HepG2 (cell line): ENCODE data around the gene FNDC8. TPM values are rescaled to one million over a fixed set of nuclear protein-coding genes. Genes with fewer than 3 reads are reported as not detected.

ENCODE experiments used
- ATAC-seq: fragments of 200-7000 bp; cut with Tn5 transposase; 3 replicates; pipeline ENCODE4 v1.9.1; 2020; ENCODE audit warnings: mild to moderate bottlenecking, moderate library complexity
- BruUV-seq: library from RNA; stranded (reverse); fragments of 400-500 nt; replicated peaks from 2 replicates; lab custom pipeline; 2021; lab: Mats Ljungman, UMichigan
- CTCF ChIA-PET: fragments of 300-600 bp; formaldehyde crosslinking; extraction: SDS; loops from one replicate; lab custom pipeline; 2021; ENCODE audit warnings: low total read pairs, inconsistent platforms, low intra/inter-chr PET ratio; lab: Yijun Ruan, JAX
- POLR2A ChIA-PET: fragments of 350-600 bp; sonication (Branson Sonifier 250); formaldehyde crosslinking; loops from one replicate; lab custom pipeline; 2020; ENCODE audit warnings: antibody characterized with exemption, inconsistent platforms; lab: Yijun Ruan, JAX
- DNase-seq: peaks from one replicate; pipeline ENCODE4 v3.0.0-alpha.2; 2015; ENCODE audit warnings: low spot score
- FAIRE-seq: peaks from 3 replicates; lab custom pipeline; 2011; peaks lifted over from hg19 to GRCh38; lab: Jason Lieb, UNC
- H2AFZ ChIP-seq: one replicate; pipeline ENCODE4 v1.6.1; 2011; ENCODE audit warnings: low read length, inconsistent platforms
- H3K27ac ChIP-seq: fragments of 300-600 bp; 3 replicates; pipeline ENCODE4 v1.8.0; 2011; ENCODE audit warnings: mixed run types, mild to moderate bottlenecking, mixed read lengths, low read length, inconsistent platforms; ENCODE audit not compliant: insufficient read depth; ENCODE audit errors: extremely low read length
- H3K27me3 ChIP-seq, 2 experiments: fragments of 200-600 bp in 1 of 2; 2 replicates in 1 of 2; 3 replicates in 1 of 2; pipeline versions ENCODE4 v1.6.0 to v1.8.0; 2011; ENCODE audit warnings: low read length in 2 of 2, mild to moderate bottlenecking in 2 of 2, moderate library complexity in 2 of 2, inconsistent platforms in 1 of 2; ENCODE audit not compliant: insufficient read depth in 2 of 2, control insufficient read depth in 1 of 2
- H3K36me3 ChIP-seq, 2 experiments: fragments of 200-600 bp in 1 of 2; replicated peaks in 1 of 2; 2 replicates in 1 of 2; 3 replicates in 1 of 2; pipeline versions ENCODE4 v1.5.1 to v1.8.0; 2011; ENCODE audit warnings: low read length in 2 of 2, inconsistent platforms in 1 of 2; ENCODE audit not compliant: insufficient read depth in 2 of 2, control insufficient read depth in 1 of 2
- H3K4me1 ChIP-seq: 2 replicates; pipeline ENCODE4 v1.5.1; 2012; ENCODE audit warnings: low read length, inconsistent platforms; ENCODE audit not compliant: insufficient read depth
- H3K4me2 ChIP-seq: 2 replicates; pipeline ENCODE4 v1.6.0; 2011; ENCODE audit warnings: low read depth, low read length, inconsistent platforms
- H3K4me3 ChIP-seq, 3 experiments: fragments of 200-600 bp in 1 of 3; sonication (generic), shearing (Covaris generic) in 1 of 3; replicated peaks in 1 of 3; 2 replicates each; pipeline ENCODE4 v1.5.1; 2011 to 2016; ENCODE audit warnings: low read length in 3 of 3, inconsistent platforms in 2 of 3, low read depth in 2 of 3, mild to moderate bottlenecking in 2 of 3, control low read depth in 1 of 3, mixed read lengths in 1 of 3; ENCODE audit not compliant: insufficient read depth in 1 of 3
- H3K79me2 ChIP-seq: one replicate; pipeline ENCODE4 v1.6.1; 2011; ENCODE audit warnings: low read length, inconsistent platforms; ENCODE audit not compliant: insufficient read depth
- H3K9ac ChIP-seq: 2 replicates; pipeline ENCODE4 v1.6.0; 2011; ENCODE audit warnings: mild to moderate bottlenecking, low read depth, low read length, inconsistent platforms; ENCODE audit not compliant: insufficient read depth
- H3K9me3 ChIP-seq: 2 replicates; pipeline ENCODE4 v1.5.1; 2012; ENCODE audit warnings: mild to moderate bottlenecking, low read length
- H4K20me1 ChIP-seq: 2 replicates; pipeline ENCODE4 v1.6.0; 2011; ENCODE audit warnings: inconsistent platforms, mild to moderate bottlenecking, low read length, moderate library complexity; ENCODE audit not compliant: insufficient read depth
- ARHGAP35 ChIP-seq: sonication (generic); formaldehyde crosslinking; IDR thresholded peaks from 2 replicates; pipeline ENCODE4 v1.9.0; 2022; ENCODE audit warnings: mild to moderate bottlenecking, inconsistent platforms, moderate library complexity, missing genetic modification reagents, borderline replicate concordance
- CBFB ChIP-seq: sonication (generic); formaldehyde crosslinking; IDR thresholded peaks from 2 replicates; pipeline ENCODE4 v1.4.0; 2020; ENCODE audit warnings: missing genetic modification reagents
- EP300 ChIP-seq, 3 experiments: sonication (generic) in 1 of 3; formaldehyde crosslinking in 1 of 3; IDR thresholded peaks; 2 replicates each; pipeline versions ENCODE4 v1.5.1 to v1.6.1; 2011 to 2020; ENCODE audit warnings: low read depth in 2 of 3, low read length in 2 of 3, borderline replicate concordance in 1 of 3, improper control_type of control experiment in 1 of 3, mild to moderate bottlenecking in 1 of 3, missing genetic modification reagents in 1 of 3, moderate library complexity in 1 of 3
- FOXJ3 ChIP-seq: sonication (generic); formaldehyde crosslinking; IDR thresholded peaks from 2 replicates; pipeline ENCODE4 v1.4.0; 2020; ENCODE audit warnings: missing genetic modification reagents, mild to moderate bottlenecking, borderline replicate concordance
- IRX3 ChIP-seq: sonication (generic); formaldehyde crosslinking; IDR thresholded peaks from 2 replicates; pipeline ENCODE4 v1.8.1; 2023; ENCODE audit warnings: mild to moderate bottlenecking, low read depth, missing genetic modification reagents, borderline replicate concordance
- KDM5A ChIP-seq: fragments of 200-600 bp; sonication (generic); IDR thresholded peaks from 2 replicates; pipeline ENCODE4 v1.7.0; 2018; ENCODE audit warnings: antibody characterized with exemption, mild to moderate bottlenecking, low read length, borderline replicate concordance
- MAF1 ChIP-seq: sonication (generic); formaldehyde crosslinking; IDR thresholded peaks from 2 replicates; pipeline ENCODE4 v1.5.0; 2020; ENCODE audit warnings: missing genetic modification reagents, borderline replicate concordance
- MAZ ChIP-seq, 2 experiments: sonication (generic) in 1 of 2; formaldehyde crosslinking in 1 of 2; IDR thresholded peaks; 2 replicates each; pipeline versions ENCODE4 v1.5.0 to v1.6.1; 2012 to 2020; ENCODE audit warnings: low read depth in 2 of 2, mild to moderate bottlenecking in 2 of 2, borderline replicate concordance in 1 of 2, improper control_type of control experiment in 1 of 2, low read length in 1 of 2, missing genetic modification reagents in 1 of 2, moderate library complexity in 1 of 2
- PAXIP1 ChIP-seq: sonication (generic); formaldehyde crosslinking; conservative IDR thresholded peaks from 2 replicates; pipeline ENCODE4 v1.4.0; 2020; ENCODE audit warnings: mild to moderate bottlenecking, missing genetic modification reagents, moderate library complexity
- RAD21 ChIP-seq: fragments of 450-650 bp; formaldehyde crosslinking; IDR thresholded peaks from 2 replicates; pipeline ENCODE4 v1.5.0; 2020; ENCODE audit warnings: mild to moderate bottlenecking
- UBTF ChIP-seq: sonication (generic); formaldehyde crosslinking; IDR thresholded peaks from 2 replicates; pipeline ENCODE4 v1.4.0; 2020; ENCODE audit warnings: mild to moderate bottlenecking, missing genetic modification reagents
- ZFAT ChIP-seq: sonication (generic); formaldehyde crosslinking; conservative IDR thresholded peaks from 2 replicates; pipeline ENCODE4 v1.8.1; 2023; ENCODE audit warnings: missing genetic modification reagents, inconsistent platforms
- ZMAT5 ChIP-seq: sonication (generic); formaldehyde crosslinking; IDR thresholded peaks from 2 replicates; pipeline ENCODE4 v1.5.0; 2020; ENCODE audit warnings: mild to moderate bottlenecking, low read depth, missing genetic modification reagents, borderline replicate concordance
- ZNF24 ChIP-seq: fragments of 450-650 bp; IDR thresholded peaks from 2 replicates; pipeline ENCODE4 v1.6.1; 2017; ENCODE audit warnings: antibody characterized with exemption, mild to moderate bottlenecking
- ZNF550 ChIP-seq: sonication (generic); formaldehyde crosslinking; IDR thresholded peaks from 2 replicates; pipeline ENCODE4 v1.4.0; 2020; ENCODE audit warnings: mild to moderate bottlenecking, missing genetic modification reagents, borderline replicate concordance
- WGBS: methylation state at CpG from one replicate; pipeline ENCODE4 v1.1.6; 2017; ENCODE audit warnings: low lambda C conversion rate; 5-methylcytosine and 5-hydroxymethylcytosine counted together
- in situ Hi-C: cut with HindIII; loops from 2 replicates; pipeline ENCODE4 v1.10.0; 2017; ENCODE audit warnings: low pct_unique_long_range_greater_than_20kb; ENCODE audit not compliant: extremely low pct_ligation_motif_present
- intact Hi-C: fragments of 100-400 bp; cut with micrococcal nuclease; formaldehyde crosslinking; loops from one replicate; pipeline ENCODE4 v1.10.0; 2022; ENCODE audit not compliant: unreplicated experiment
- polyA plus RNA-seq, 8 experiments: library from polyadenylated mRNA; depleted of rRNA in 3 of 8; stranded (reverse) in 7 of 8; unstranded in 1 of 8; fragments of >200 nt; fragmentation: Illumina TruSeq in 4 of 8; extraction: Trizol in 4 of 8; gene quantifications; 2 replicates each; pipeline versions ENCODE4 v1.2.1 to v1.2.3, GENCODE V29; 2011 to 2016; ENCODE audit warnings: low read depth in 4 of 8, missing spikeins in 1 of 8, mixed read lengths in 1 of 8; ENCODE audit not compliant: insufficient read depth in 1 of 8
- total RNA-seq, 5 experiments: library from RNA; depleted of rRNA; stranded (reverse); fragments of >200 nt; fragmentation: Illumina TruSeq; extraction: Trizol; gene quantifications; 2 replicates each; pipeline ENCODE4 v1.2.3, GENCODE V29; 2016; ENCODE audit warnings: low read depth in 1 of 5

FNDC8 gene
- total and polyA plus RNA-seq, 2 of the 13 experiments (the other 11 are each of a cell fraction or from before 2014, with no cell fraction given): not detected

GRCh38 chr17:35079547-35080423 lies 41.6 kb upstream of the FNDC8 start:
- in situ Hi-C loops: no loop called here
- BruUV-seq: no TSS peak
- POLR2A ChIA-PET: interaction anchor here (0.6 to 2.7 kb wide), 5 partner anchors 8 to 25 kb away, joined by 4 to 27 read pairs (median 4); partner anchors contain the start of gene RFFL
- Histone ChIP-seq H3K27me3 (no peaks in the 10 kb centered on the region), H3K4me3 (no peak overlapping the region), H3K9ac (no peak overlapping the region), H4K20me1 (no peaks in the 10 kb centered on the region), H3K27ac (peak overlapping the region; percentile 50), H3K9me3 (no peaks in the 10 kb centered on the region), H3K36me3 (no peaks in the 10 kb centered on the region; a peak in 1 of 5 replicates), H3K4me1 (peaks cover 92% of the 10 kb centered on the region), H3K79me2 (peaks cover 84% of the 10 kb centered on the region), H3K4me2 (peak overlapping the region; percentile 8; the same call in 1 of the 2 replicates), H2AFZ (no peak overlapping the region)
- CTCF ChIA-PET: no interaction called here
- ATAC-seq (peak; percentile 96), DNase-seq (peak; percentile 92), FAIRE-seq (peak; percentile 82)
- intact Hi-C loops: no loop called here
- whole genome bisulfite sequencing: 100% methylated on average over 1 of the region's 1 CpG
- TF ChIP-seq ARHGAP35 (no peak), ZNF550 (CRISPR knock-in tag) (no peak), KDM5A (no peak), IRX3 (CRISPR knock-in tag) (no peak), CBFB (CRISPR knock-in tag) (no peak), EP300 (IDR thresholded peaks at IDR 0.05; ENCODE audit: low read depth in 2 of 2, low read length in 2 of 2) (peak in 1 of 2 experiments; percentile 74; a peak in 2 of 4 replicates), EP300 (CRISPR knock-in tag; IDR thresholded peaks at IDR 0.05; ENCODE audit: borderline replicate concordance) (no peak), UBTF (no peak), MAF1 (CRISPR knock-in tag) (no peak), ZMAT5 (CRISPR knock-in tag) (no peak), ZFAT (no peak), PAXIP1 (peak; percentile 80), ZNF24 (no peak), FOXJ3 (CRISPR knock-in tag) (no peak), RAD21 (CRISPR knock-in tag) (no peak), MAZ (IDR thresholded peaks at IDR 0.05; ENCODE audit: borderline replicate concordance, low read depth, low read length) (no peak), MAZ (CRISPR knock-in tag; IDR thresholded peaks at IDR 0.05; ENCODE audit: low read depth) (no peak)
